ENCODE measurements around the gene ATP6V0A4.

DNA sequence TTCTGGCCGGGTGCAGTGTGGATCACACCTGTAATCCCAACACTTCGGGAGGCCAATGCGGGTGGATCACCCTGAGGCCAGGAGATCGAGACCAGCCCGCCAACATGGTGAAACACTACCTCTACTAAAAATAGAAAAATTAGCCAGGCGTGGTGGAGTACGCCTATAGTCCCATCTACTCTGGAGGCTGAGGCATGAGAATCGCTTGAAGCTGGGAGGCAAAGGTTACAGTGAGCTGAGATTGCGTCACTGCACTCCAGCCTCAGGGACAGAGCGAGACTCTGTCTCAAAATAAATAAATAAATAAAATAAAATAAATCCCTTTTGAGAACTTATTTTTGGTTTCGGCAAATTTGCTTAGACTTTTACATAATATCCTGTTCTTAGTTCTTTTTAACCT, 31.3 kb upstream of the ATP6V0A4 start:
- TF ChIP-seq, protein P1, sequence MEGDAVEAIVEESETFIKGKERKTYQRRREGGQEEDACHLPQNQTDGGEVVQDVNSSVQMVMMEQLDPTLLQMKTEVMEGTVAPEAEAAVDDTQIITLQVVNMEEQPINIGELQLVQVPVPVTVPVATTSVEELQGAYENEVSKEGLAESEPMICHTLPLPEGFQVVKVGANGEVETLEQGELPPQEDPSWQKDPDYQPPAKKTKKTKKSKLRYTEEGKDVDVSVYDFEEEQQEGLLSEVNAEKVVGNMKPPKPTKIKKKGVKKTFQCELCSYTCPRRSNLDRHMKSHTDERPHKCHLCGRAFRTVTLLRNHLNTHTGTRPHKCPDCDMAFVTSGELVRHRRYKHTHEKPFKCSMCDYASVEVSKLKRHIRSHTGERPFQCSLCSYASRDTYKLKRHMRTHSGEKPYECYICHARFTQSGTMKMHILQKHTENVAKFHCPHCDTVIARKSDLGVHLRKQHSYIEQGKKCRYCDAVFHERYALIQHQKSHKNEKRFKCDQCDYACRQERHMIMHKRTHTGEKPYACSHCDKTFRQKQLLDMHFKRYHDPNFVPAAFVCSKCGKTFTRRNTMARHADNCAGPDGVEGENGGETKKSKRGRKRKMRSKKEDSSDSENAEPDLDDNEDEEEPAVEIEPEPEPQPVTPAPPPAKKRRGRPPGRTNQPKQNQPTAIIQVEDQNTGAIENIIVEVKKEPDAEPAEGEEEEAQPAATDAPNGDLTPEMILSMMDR (CRISPR knock-in tag; IDR thresholded peaks at IDR 0.05) = no peak
- TF ChIP-seq, protein P2, sequence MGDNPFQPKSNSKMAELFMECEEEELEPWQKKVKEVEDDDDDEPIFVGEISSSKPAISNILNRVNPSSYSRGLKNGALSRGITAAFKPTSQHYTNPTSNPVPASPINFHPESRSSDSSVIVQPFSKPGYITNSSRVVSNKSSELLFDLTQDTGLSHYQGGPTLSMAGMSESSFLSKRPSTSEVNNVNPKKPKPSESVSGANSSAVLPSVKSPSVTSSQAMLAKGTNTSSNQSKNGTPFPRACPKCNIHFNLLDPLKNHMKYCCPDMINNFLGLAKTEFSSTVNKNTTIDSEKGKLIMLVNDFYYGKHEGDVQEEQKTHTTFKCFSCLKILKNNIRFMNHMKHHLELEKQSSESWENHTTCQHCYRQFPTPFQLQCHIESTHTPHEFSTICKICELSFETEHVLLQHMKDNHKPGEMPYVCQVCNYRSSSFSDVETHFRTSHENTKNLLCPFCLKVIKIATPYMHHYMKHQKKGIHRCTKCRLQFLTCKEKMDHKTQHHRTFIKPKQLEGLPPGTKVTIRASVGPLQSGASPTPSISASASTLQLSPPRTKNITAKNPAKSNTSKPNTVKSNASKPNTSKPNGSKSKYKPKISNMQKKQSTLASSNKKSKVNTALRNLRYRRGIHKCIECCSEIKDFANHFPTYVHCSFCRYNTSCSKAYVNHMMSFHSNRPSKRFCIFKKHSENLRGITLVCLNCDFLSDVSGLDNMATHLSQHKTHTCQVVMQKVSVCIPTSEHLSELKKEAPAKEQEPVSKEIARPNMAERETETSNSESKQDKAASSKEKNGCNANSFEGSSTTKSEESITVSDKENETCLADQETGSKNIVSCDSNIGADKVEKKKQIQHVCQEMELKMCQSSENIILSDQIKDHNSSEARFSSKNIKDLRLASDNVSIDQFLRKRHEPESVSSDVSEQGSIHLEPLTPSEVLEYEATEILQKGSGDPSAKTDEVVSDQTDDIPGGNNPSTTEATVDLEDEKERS (CRISPR knock-in tag; IDR thresholded peaks at IDR 0.05) = no peak
- TF ChIP-seq, protein P3, sequence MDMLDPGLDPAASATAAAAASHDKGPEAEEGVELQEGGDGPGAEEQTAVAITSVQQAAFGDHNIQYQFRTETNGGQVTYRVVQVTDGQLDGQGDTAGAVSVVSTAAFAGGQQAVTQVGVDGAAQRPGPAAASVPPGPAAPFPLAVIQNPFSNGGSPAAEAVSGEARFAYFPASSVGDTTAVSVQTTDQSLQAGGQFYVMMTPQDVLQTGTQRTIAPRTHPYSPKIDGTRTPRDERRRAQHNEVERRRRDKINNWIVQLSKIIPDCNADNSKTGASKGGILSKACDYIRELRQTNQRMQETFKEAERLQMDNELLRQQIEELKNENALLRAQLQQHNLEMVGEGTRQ (IDR thresholded peaks at IDR 0.05; ENCODE audit: low read depth, low read length) = no peak
- TF ChIP-seq, protein P3 (CRISPR knock-in tag; IDR thresholded peaks at IDR 0.05; ENCODE audit: borderline replicate concordance) = no peak
- TF ChIP-seq NKX3-1 (CRISPR knock-in tag; IDR thresholded peaks at IDR 0.05) (no peak), MAFK (conservative IDR thresholded peaks at IDR 0.05 in 1 of 2, IDR thresholded peaks at IDR 0.05 in 1 of 2; ENCODE audit: low read length in 2 of 2) (no peak)

All from HepG2 (cell line).